Limb (tissue), 2 donors: ENCODE results near the gene CPAMD8.
"Not testable (repeated sequence)": the region's sequence is repeated elsewhere in the genome, so short reads cannot be mapped to it uniquely, and the experiment has no call there.

Experiments used
- DNase-seq, 2 donors: peaks; one replicate each; pipeline ENCODE4 v3.0.0-alpha.2; 2016; ENCODE audit errors: extremely low spot score in 2 of 2

CPAMD8 gene

DNA sequence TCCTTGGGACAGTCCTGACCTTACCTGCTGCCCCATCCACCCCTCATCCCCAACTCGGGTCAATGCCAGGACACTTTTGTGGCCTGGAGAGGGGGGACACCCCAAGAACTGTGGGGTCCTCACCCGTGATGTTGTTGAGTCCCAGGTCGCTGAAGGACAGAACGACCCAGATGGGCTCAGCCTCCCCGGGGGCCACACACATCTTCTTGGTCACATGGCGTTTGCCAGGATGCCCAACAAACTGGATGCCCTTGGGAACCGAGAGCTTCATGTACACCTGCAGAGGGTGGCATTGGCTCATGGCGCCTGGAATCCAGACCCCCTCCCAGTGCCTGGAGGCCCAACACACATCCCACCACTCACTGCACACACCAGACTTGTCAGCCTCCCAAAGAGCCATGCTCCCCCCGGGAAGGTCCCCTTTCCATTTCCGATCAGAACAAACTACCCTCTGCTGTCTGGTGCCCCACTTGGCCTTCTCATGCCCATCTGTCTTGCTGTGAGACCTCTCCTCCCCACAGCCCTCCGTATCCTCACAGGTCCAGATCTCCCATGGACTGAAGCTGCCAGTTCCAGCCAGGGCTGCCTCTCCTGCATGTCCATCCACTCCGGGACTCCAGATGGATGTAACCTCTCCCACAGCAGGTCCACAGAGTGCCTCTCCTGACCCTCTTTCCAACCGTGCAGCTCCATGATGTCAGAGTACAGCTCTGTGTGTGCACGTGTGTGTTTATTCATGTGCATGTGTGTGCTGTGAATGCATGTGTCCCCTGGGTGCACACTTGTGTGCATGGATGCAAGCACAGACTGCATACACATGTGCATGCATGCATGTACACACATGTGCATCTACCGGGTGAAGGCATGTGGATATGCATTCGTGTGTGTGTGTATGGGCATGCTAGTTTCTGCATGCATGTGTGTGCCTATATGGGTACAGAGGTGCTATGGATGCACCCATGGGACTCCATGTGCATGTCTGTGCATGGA, 79.4 kb downstream of the CPAMD8 start:
- DNase-seq = no peak

DNA sequence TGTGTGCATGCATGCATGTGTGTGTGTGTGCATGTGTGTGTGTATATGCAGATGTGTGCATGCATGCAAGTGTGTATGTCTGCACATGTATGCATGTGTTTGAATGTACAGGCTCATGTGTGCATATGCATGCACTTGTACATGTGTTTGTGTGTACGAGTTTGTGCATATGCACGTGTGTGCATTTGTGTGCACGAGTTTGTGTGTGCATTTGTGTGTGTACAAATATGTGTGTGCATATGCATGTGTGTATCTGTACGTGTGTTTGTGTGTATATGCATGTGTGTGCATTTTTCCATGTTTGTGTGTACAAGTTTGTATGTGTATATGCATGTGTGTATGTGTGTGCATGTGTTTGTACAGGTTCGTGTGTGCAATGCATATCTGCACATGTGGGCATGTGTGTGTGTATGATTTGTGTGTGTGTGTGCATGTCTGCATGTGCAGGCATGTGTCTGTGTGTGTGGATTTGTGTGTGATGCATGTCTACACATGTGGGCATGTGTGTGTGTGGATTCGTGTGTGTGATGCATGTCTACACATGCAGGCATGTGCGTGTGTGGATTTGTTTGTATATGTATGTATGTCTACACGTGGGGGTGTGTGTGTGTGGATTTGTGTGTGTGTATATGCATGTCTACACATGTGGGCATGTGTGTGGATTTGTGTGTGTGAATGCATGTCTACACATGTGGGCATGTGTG, 80.7 kb downstream of the CPAMD8 start:
- no peak for DNase-seq

DNA sequence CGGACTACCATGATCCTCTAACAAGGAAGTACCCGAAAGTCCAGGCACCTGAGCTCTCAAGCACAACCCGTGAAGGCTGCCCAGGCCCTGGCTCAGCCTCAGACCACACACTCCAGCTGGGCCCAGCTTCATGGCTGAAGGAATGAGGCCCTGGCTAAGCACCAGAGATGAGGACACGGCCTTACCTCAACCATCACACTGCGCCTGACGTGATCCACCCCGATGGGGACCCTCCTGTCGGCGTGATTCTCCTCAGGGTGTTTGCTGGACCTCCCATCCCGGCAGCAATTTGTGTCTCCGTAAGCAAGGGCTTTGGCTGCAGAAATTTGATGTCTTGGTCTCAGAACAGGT, 81.3 kb downstream of the CPAMD8 start:
- no peak for DNase-seq

- no peak for DNase-seq
These were observed 81.8 kb downstream of the CPAMD8 start for GRCh38 chr19:16944626-16945363.

GRCh38 chr19:16943942-16944625, 82.5 kb downstream of the CPAMD8 start:
- DNase-seq = no peak

DNA sequence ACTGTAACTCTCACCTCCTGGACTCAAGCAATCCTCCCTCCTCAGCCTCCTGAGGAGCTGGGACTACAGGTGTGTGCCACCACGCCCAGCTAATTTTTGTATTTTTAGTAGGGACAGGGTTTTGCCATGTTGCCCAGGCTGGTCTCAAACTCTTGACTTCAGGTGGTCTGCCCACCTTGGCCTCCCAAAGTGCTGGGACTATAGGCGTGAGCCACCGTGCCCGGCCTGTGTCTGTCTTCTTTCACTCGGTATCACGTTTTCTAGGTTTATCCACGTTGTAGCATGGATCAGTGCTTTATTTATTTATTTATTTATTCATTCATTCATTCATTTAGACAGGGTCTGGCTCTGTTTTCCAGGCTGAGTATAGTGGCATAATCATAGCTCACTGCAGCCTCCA, 83.5 kb downstream of the CPAMD8 start:
- not testable (repeated sequence) for DNase-seq

GRCh38 chr19:16942583-16942982, 84.0 kb downstream of the CPAMD8 start:
- DNase-seq = no peak

GRCh38 chr19:16940626-16941025, 86.0 kb downstream of the CPAMD8 start:
- no peak for DNase-seq

DNA sequence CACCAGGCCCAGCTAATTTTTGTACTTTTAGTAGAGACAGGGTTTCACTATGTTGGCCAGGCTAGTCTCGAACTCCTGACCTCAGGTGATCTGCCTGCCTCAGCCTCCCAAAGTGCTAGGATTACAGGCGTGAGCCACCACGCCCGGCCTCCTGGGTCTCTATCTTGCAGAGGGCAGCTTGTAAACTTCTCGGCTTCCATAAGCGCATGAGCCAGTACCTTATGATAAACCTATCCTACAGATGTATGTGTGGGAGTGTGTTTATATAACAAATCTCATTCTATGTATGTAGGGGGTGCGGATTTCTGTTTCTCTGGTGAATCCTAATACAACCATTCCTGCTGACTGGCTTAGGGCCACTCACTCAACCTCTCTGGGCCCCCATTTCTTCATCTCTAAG, 86.5 kb downstream of the CPAMD8 start:
- DNase-seq = not testable (repeated sequence)

DNA sequence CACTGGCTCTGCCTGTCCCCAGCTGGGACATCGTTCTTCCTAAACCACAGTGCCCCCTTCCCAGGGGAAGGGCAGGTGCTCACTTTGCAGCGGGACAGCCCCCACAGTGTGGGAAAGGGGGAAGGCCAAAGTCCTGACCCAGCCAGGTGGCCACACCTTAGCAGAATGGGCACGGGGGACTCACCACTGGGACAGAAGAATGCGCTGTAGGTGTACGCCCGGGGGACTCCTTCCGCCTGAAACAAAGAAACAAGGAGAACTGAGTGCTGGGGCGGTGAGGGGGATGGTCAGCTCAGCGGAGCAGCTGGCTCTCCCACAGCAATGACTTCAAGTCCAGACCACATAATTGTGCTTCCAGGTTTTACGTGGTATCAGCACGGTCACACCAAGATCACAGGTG, 88.4 kb downstream of the CPAMD8 start:
- no peak for DNase-seq

- DNase-seq = not testable (repeated sequence)
These were observed 88.8 kb downstream of the CPAMD8 start for GRCh38 chr19:16937796-16938195.

DNA sequence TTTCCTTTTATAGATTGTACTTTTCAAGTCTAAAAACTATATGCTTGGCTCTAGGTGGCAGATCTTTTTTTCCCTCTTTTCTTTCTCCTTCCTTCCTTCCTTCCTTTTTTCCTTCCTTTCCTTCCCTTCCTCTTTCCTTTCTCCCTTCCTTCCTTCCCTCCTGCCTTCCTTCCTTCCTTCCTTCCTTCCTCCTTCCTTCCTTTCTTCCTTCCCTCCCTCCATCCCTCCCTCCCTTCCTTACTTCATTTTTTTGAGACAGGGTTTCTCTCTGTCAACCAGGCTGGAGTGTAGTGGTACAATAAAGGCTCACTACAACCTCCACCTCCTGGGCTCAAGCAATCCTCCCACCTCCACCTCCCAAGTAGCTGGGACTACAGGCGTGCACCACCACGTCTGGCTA, 89.7 kb downstream of the CPAMD8 start:
- DNase-seq = no peak

DNA sequence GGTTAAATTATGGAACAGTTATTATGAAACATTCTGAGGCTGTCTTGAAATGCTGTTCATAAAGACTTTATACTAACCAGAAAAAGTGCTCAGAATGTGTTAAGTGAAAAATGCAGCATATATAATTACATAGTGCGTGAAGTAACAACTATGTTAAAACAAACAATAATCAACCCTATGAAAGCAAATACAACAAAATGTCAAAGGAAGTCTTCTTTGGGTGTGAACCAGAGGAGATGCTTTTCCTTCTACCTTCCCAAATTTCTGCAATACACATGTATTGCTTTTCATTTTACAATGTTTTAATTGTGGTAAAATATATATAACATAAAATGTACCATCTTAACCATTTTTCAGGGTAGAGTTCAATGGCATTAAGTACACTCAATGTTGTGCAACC, 92.1 kb downstream of the CPAMD8 start:
- no peak for DNase-seq

- DNase-seq = no peak
These were observed 95.3 kb downstream of the CPAMD8 start for GRCh38 chr19:16931306-16931705.

DNA sequence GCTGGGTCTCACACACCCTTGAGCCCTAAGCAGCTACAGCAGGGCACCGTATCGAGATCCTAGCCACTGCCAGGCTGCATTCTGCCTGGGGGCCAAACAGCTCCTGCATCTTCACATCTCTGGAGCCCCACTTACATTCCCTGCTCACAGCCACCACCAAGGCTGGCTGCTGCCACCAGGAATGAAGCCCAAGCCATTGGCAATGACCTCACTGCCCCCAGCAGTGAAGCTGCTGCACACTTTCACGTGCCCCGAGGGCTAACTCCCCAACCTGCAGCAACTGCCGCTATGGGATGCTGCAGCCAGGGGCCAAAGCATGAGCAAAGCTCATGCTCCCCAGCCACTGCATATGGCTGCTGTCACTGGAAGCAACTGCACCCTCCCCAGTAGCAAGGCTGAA, 95.9 kb downstream of the CPAMD8 start:
- DNase-seq = no peak

GRCh38 chr19:16928916-16929315, 97.7 kb downstream of the CPAMD8 start:
- DNase-seq = no peak

DNA sequence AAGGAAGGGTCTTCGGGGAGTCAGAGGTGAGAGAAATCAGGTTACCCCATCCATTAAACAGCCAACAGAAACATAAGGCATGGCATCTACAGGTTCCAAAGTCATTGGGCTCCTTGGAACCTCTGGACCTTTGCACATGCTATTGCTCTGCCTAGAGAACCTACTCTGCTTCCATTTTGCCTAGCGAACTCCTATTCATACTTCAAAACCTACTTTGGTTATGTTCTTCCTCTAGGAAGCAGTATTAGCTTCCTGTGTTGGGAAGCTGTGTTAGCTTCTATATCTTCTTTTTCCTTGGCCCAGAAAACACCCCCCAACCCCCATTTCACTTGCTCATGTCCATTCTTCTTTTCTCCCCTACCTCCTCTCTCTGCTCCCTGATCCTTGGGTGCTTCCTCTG, 98.3 kb downstream of the CPAMD8 start:
- no peak for DNase-seq

DNA sequence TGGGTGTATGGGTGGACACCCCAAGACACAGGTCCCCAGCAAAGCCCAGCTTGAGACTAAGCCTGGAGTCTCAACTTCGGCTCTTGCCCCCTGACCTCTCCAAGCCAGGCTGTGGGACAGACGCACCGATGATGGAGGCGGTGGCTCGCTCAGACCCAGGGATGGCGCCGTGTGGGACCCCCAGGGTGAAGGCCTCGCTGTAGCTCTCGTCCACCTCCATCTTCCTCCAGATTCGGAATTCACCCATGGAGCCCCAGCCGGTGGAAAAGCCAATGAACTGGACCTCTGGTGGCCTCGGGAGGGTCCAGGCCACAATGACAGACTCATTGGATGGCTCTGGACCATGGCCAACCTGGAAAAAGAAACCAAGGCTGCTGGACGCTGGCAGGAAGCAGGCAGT, 98.7 kb downstream of the CPAMD8 start:
- DNase-seq = no peak

DNA sequence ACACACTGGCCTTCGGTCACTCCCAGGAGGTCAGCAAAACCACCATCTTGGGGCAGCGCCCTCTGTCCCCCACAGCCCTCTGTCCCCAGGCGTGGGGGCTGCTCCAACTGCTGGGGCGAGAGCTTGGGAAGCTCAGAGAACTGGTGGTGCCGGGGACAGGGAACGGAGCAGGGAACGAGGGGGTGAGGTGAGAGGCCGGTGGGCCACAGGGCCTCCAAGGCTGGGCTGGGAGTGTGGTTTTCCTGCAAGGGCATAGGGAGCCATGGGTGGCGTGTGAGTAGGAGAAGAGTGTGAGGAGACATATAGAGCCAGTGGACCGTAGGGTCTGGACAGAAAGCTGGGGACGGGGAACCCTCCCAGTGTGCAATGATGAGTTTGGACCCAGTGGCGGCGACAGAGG, 103.7 kb downstream of the CPAMD8 start:
- no peak for DNase-seq

- DNase-seq = no peak
These were observed 104.0 kb downstream of the CPAMD8 start for GRCh38 chr19:16922592-16922934.

GRCh38 chr19:16921766-16922591, 104.6 kb downstream of the CPAMD8 start:
- no peak for DNase-seq
